Measurements from ENCODE around the gene TAPBPL. TPM values are rescaled to one million over a fixed set of nuclear protein-coding genes. Genes with fewer than 3 reads are reported as not detected.
"Not testable (repeated sequence)": the region's sequence is repeated elsewhere in the genome, so short reads cannot be mapped to it uniquely, and the experiment has no call there.

The TAPBPL gene
- total RNA-seq, 1 experiment from 2014 or later: 6.1 TPM

DNA sequence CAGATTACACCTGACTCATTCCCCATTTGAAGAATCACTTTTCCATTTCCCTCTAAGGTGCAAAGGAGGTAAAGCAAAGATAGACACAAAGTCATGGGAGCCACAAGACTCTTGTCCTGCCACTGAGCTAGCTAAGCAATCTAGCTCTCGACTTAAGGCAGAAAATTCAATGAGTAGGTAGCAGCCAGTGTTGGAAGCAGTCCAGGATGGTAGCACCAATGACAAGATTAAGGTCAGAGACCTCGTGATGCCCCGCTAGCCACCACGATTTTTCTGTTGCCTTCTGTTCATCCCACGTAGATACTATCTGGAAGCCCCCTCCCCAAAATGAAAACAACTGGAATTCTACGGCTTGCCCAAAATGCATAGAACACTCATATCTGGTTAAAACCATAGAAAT, 17.2 kb downstream of the TAPBPL start:
- peak overlapping the region; percentile 95 for H3K27ac ChIP-seq (ENCODE audit: low read length)

DNA sequence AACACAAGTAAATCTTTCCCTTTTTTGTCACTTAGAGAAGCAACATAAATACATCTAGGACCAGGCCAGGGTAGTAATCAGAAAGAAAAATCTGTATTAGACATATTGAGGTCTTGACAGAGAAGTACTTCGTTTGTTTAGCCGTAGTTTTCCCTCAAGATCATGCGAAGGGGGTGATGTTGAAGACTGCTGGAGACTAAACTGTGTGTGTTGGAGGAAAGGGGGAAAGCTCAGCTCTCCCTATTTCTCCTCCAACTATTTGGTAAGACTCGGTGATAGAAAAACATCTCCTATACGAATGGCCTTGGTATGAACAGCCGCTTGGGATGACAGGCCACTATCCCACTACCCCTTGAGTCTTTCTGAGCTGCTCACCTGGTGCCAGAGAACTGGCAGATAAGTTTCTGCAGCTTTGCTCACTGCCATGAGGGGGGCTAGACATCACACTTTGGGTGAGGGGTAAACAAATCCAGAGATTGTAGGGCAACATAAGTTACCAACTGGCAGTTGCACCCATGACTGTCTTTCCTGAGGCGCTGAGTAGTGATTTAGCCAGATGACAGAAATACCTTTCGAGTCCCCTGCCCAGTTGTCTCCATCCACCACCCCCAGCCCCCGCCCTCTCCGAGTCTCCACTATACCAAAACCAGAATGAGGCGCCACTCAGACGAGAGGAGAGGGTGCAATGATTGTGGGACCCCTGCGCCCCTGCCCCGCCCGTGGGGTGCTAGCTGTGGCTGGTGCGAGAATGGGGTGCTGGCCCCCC, 17.9 kb downstream of the TAPBPL start:
- peak; percentile 67 for DNase-seq
- Histone ChIP-seq H3K79me2 (ENCODE audit: low read length) (peaks cover 46% of the 10 kb centered on the region), H3K27ac (ENCODE audit: low read length) (peak overlapping the region; percentile 95), H3K4me1 (ENCODE audit: low read length) (peaks cover 54% of the 10 kb centered on the region), H3K27me3 (ENCODE audit: low read length) (no peaks in the 10 kb centered on the region), H3K36me3 (ENCODE audit: insufficient read depth, low read length) (peaks cover 47% of the 10 kb centered on the region), H3K9me2 (replicated peaks; ENCODE audit: insufficient read depth, low read length) (no peaks in the 10 kb centered on the region), H3K9ac (ENCODE audit: low read length) (peak overlapping the region; percentile 97), H3K4me2 (ENCODE audit: low read depth, low read length, poor library complexity, severe bottlenecking) (peak overlapping the region; percentile 77), H2AFZ (ENCODE audit: low read length) (no peak overlapping the region), H3K4me3 (ENCODE audit: low read length) (peak overlapping the region; percentile 94), H3K9me3 (ENCODE audit: low read length) (no peaks in the 10 kb centered on the region), H4K20me1 (ENCODE audit: insufficient read depth, low read depth, low read length) (peaks cover 32% of the 10 kb centered on the region)

More for the DNA sequence above, 17.2 kb downstream of the TAPBPL start:
- peak; percentile 70 for DNase-seq
- Histone ChIP-seq H3K9ac (ENCODE audit: low read length) (peak overlapping the region; percentile 97), H3K4me2 (ENCODE audit: low read depth, low read length, poor library complexity, severe bottlenecking) (peak overlapping the region; percentile 77), H3K9me3 (ENCODE audit: low read length) (no peaks in the 10 kb centered on the region), H3K4me3 (ENCODE audit: low read length) (peak overlapping the region; percentile 94), H3K36me3 (ENCODE audit: insufficient read depth, low read length) (peaks cover 54% of the 10 kb centered on the region), H3K27me3 (ENCODE audit: low read length) (no peaks in the 10 kb centered on the region), H3K4me1 (ENCODE audit: low read length) (peaks cover 61% of the 10 kb centered on the region), H3K9me2 (replicated peaks; ENCODE audit: insufficient read depth, low read length) (no peaks in the 10 kb centered on the region), H4K20me1 (ENCODE audit: insufficient read depth, low read depth, low read length) (peaks cover 32% of the 10 kb centered on the region), H3K79me2 (ENCODE audit: low read length) (peaks cover 49% of the 10 kb centered on the region), H2AFZ (ENCODE audit: low read length) (no peak overlapping the region)

DNA sequence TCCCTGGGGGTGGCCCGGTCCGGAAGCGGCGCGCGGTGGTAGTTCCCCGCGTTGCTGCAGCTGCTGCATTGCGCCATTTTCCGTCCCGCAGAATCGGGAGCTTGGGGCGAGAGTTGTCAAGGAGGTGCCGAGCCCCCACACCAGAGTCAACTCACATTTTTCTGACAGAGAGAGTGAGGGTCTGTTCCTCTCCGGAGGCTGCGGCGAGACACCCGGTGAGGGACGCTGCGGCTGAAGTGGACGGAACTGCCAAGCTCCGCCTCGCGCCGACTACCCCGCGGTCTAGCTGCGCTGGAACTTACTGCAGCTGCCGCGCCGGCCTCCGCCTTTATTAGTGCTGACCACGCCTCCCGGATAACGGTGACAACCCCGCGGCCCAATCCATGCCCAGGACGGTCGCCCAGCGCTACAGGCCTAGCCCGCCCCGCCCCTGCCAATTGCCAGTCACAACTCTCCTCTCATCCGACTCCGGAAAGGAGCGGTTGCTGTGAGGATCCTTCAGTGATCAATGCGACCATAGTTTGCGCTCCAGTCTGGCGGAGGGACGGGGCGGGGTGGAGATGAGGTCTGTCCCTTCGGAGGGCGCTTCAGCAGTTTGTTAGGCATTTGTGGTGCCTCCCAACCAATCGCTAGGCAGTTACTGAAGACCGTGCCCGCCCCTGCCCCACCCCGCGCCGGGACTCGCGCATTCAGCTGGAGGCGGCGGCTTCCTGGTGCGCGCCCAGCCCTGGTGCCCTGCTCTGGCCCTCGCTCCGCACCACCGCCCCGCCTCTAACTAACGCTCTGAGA, 18.7 kb downstream of the TAPBPL start, which contains the start of gene VAMP1:
TSS of gene VAMP1 (minus strand) at position 303 of the 789 bp plus-strand sequence. CDS start at position 157, 146 bp downstream.
- Histone ChIP-seq H4K20me1 (ENCODE audit: insufficient read depth, low read depth, low read length) (peaks cover 32% of the 10 kb centered on the region), H3K4me2 (ENCODE audit: low read depth, low read length, poor library complexity, severe bottlenecking) (peak within 1 kb of the TSS; percentile 77), H2AFZ (ENCODE audit: low read length) (peak within 1 kb of the TSS; percentile 85; the same call in 1 of the 2 replicates), H3K9me3 (ENCODE audit: low read length) (no peaks in the 10 kb centered on the region), H3K27ac (ENCODE audit: low read length) (peak within 1 kb of the TSS; percentile 95), H3K9ac (ENCODE audit: low read length) (peak within 1 kb of the TSS; percentile 97), H3K4me3 (ENCODE audit: low read length) (peak within 1 kb of the TSS; percentile 94), H3K9me2 (replicated peaks; ENCODE audit: insufficient read depth, low read length) (no peaks in the 10 kb centered on the region), H3K79me2 (ENCODE audit: low read length) (peaks cover 44% of the 10 kb centered on the region), H3K27me3 (ENCODE audit: low read length) (no peaks in the 10 kb centered on the region), H3K4me1 (ENCODE audit: low read length) (peaks cover 48% of the 10 kb centered on the region), H3K36me3 (ENCODE audit: insufficient read depth, low read length) (peaks cover 44% of the 10 kb centered on the region)
- peak; percentile 98 for DNase-seq

- Histone ChIP-seq H3K4me1 (ENCODE audit: low read length) (peaks cover 34% of the 10 kb centered on the region), H3K36me3 (ENCODE audit: insufficient read depth, low read length) (peaks cover 30% of the 10 kb centered on the region), H4K20me1 (ENCODE audit: insufficient read depth, low read depth, low read length) (peaks cover 29% of the 10 kb centered on the region), H3K79me2 (ENCODE audit: low read length) (peaks cover 33% of the 10 kb centered on the region), H3K27me3 (ENCODE audit: low read length) (no peaks in the 10 kb centered on the region), H3K27ac (ENCODE audit: low read length) (no peak overlapping the region), H2AFZ (ENCODE audit: low read length) (no peak overlapping the region), H3K9me3 (ENCODE audit: low read length) (no peaks in the 10 kb centered on the region), H3K4me2 (ENCODE audit: low read depth, low read length, poor library complexity, severe bottlenecking) (no peak overlapping the region), H3K4me3 (ENCODE audit: low read length) (no peak overlapping the region), H3K9ac (ENCODE audit: low read length) (no peak overlapping the region), H3K9me2 (replicated peaks; ENCODE audit: insufficient read depth, low read length) (no peaks in the 10 kb centered on the region)
- no peak for DNase-seq
These were observed 20.1 kb downstream of the TAPBPL start for GRCh38 chr12:6471989-6472360.

DNA sequence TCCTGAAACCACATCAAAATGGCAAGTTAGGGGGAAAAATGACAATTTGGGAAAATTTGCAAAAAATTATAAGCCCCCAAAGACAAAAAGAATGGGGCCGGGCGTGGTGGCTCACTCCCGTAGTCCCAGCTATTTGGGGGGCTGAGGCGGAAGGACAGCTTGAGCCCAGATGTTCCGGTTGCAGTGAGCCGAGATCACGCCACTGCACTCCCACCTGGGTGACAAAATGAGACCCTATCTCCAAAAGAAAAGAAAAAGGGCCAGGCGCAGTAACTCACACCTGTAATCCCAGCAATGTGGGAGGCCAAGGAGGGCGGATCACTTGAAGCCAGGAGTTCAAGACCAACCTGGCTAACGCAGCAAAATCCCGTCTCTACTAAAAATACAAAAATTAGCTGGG, 20.6 kb downstream of the TAPBPL start:
- Histone ChIP-seq H3K4me2 (ENCODE audit: low read depth, low read length, poor library complexity, severe bottlenecking) (no peak overlapping the region), H3K27ac (ENCODE audit: low read length) (no peak overlapping the region), H3K27me3 (ENCODE audit: low read length) (no peaks in the 10 kb centered on the region), H3K36me3 (ENCODE audit: insufficient read depth, low read length) (peaks cover 29% of the 10 kb centered on the region), H3K9ac (ENCODE audit: low read length) (no peak overlapping the region), H3K9me2 (replicated peaks; ENCODE audit: insufficient read depth, low read length) (no peaks in the 10 kb centered on the region), H3K4me3 (ENCODE audit: low read length) (no peak overlapping the region), H3K4me1 (ENCODE audit: low read length) (peaks cover 28% of the 10 kb centered on the region), H4K20me1 (ENCODE audit: insufficient read depth, low read depth, low read length) (peaks cover 29% of the 10 kb centered on the region), H3K9me3 (ENCODE audit: low read length) (no peaks in the 10 kb centered on the region), H3K79me2 (ENCODE audit: low read length) (peaks cover 30% of the 10 kb centered on the region), H2AFZ (ENCODE audit: low read length) (no peak overlapping the region)
- DNase-seq: no peak

DNA sequence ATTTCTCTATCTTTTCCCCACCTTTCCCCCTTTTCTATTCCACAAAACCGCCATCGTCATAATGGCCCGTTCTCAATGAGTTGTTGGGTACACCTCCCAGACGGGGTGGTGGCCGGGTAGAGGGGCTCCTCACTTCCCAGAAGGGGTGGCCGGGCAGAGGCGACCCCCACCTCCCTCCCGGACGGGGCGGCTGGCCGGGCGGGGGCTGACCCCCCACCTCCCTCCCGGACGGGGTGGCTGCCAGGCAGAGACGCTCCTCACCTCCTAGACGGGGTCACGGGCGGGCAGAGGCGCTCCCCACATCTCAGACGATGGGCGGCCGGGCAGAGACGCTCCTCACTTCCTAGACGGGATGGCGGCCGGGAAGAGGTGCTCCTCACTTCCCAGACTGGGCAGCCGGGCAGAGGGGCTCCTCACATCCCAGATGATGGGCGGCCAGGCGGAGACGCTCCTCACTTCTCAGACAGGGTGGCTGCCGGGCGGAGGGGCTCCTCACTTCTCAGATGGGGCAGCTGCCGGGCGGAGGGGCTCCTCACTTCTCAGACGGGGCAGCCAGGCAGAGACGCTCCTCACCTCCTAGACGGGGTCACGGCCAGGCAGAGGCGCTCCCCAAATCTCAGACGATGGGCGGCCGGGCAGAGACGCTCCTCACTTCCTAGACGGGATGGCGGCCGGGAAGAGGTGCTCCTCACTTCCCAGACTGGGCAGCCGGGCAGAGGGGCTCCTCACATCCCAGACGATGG, 23.6 kb downstream of the TAPBPL start:
- not testable (repeated sequence) for H3K4me1 ChIP-seq (ENCODE audit: low read length); H2AFZ ChIP-seq (ENCODE audit: low read length); H3K27me3 ChIP-seq (ENCODE audit: low read length); H3K36me3 ChIP-seq (ENCODE audit: insufficient read depth, low read length); H3K9me2 ChIP-seq (replicated peaks; ENCODE audit: insufficient read depth, low read length); H3K9ac ChIP-seq (ENCODE audit: low read length); H3K79me2 ChIP-seq (ENCODE audit: low read length); H3K9me3 ChIP-seq (ENCODE audit: low read length); H4K20me1 ChIP-seq (ENCODE audit: insufficient read depth, low read depth, low read length); H3K4me3 ChIP-seq (ENCODE audit: low read length); DNase-seq; H3K27ac ChIP-seq (ENCODE audit: low read length); H3K4me2 ChIP-seq (ENCODE audit: low read depth, low read length, poor library complexity, severe bottlenecking)

DNA sequence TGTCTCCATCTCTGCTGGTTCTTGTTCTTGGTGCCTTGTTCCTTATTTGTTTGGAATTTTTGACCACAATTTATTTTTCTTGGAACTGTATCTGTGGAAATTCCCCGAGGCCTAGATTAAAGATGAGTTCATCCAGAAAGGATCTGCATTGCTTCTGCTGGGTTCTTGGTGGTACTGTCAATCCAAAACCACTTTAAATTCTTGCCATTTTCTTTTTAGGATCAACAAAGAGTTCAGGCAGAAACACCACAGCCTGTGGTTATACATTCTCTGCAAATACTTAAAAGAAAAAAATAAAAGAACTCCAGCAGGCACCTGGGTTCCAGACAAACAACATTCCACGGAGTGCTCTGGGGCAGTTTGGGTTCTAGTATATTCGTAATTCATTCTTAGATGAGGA, 24.6 kb downstream of the TAPBPL start:
- Histone ChIP-seq H3K27ac (ENCODE audit: low read length) (no peak overlapping the region), H4K20me1 (ENCODE audit: insufficient read depth, low read depth, low read length) (no peaks in the 10 kb centered on the region), H3K4me2 (ENCODE audit: low read depth, low read length, poor library complexity, severe bottlenecking) (no peak overlapping the region), H3K9ac (ENCODE audit: low read length) (no peak overlapping the region), H3K9me2 (replicated peaks; ENCODE audit: insufficient read depth, low read length) (no peaks in the 10 kb centered on the region), H3K9me3 (ENCODE audit: low read length) (no peaks in the 10 kb centered on the region), H2AFZ (ENCODE audit: low read length) (no peak overlapping the region), H3K4me3 (ENCODE audit: low read length) (no peak overlapping the region), H3K36me3 (ENCODE audit: insufficient read depth, low read length) (no peaks in the 10 kb centered on the region), H3K27me3 (ENCODE audit: low read length) (no peaks in the 10 kb centered on the region), H3K79me2 (ENCODE audit: low read length) (no peaks in the 10 kb centered on the region), H3K4me1 (ENCODE audit: low read length) (peaks cover under 1% of the 10 kb centered on the region)
- no peak for DNase-seq

Measured in Karpas-422 (cell line).